OCI-LY1 (cell line): ENCODE results near the gene C16orf95.

ENCODE experiments used
- H2AFZ ChIP-seq: fragments of 200-600 bp; sonication (generic), shearing (Covaris generic); 2 replicates; pipeline ENCODE4 v1.6.0; 2014; ENCODE audit warnings: antibody characterized with exemption, mild to moderate bottlenecking, low read length
- H3F3A ChIP-seq: fragments of 200-600 bp; sonication (generic), shearing (Covaris generic); 2 replicates; pipeline ENCODE4 v1.6.0; 2014; ENCODE audit warnings: mild to moderate bottlenecking, antibody characterized with exemption, low read length, moderate library complexity; ENCODE audit not compliant: insufficient read depth
- H3K27ac ChIP-seq: fragments of 200-600 bp; sonication (generic); 2 replicates; pipeline ENCODE4 v1.5.1; 2014; ENCODE audit warnings: low read length, mixed run types, mild to moderate bottlenecking, low read depth; ENCODE audit not compliant: poor library complexity, severe bottlenecking
- H3K27me3 ChIP-seq: fragments of 200-600 bp; sonication (generic); 2 replicates; pipeline ENCODE4 v1.6.0; 2014; ENCODE audit warnings: antibody characterized with exemption, mild to moderate bottlenecking, low read length, moderate library complexity; ENCODE audit not compliant: insufficient read depth
- H3K36me3 ChIP-seq: fragments of 200-600 bp; sonication (generic); 2 replicates; pipeline ENCODE4 v1.6.1; 2014; ENCODE audit warnings: mild to moderate bottlenecking, antibody characterized with exemption, low read length, moderate library complexity, mixed read lengths; ENCODE audit not compliant: insufficient read depth
- H3K4me1 ChIP-seq: fragments of 200-600 bp; sonication (generic); 2 replicates; pipeline ENCODE4 v1.5.1; 2014; ENCODE audit warnings: mild to moderate bottlenecking, low read length, moderate library complexity; ENCODE audit not compliant: insufficient read depth, severe bottlenecking
- H3K4me2 ChIP-seq: fragments of 200-600 bp; sonication (generic), shearing (Covaris generic); 2 replicates; pipeline ENCODE4 v1.6.1; 2014; ENCODE audit warnings: low read length
- H3K4me3 ChIP-seq: fragments of 200-600 bp; sonication (generic); 2 replicates; pipeline ENCODE4 v1.5.1; 2014; ENCODE audit warnings: low read length, low read depth, mild to moderate bottlenecking, mixed read lengths; ENCODE audit not compliant: poor library complexity, severe bottlenecking
- H3K79me2 ChIP-seq: fragments of 200-600 bp; shearing (Covaris generic); 2 replicates; pipeline ENCODE4 v1.6.1; 2016; ENCODE audit warnings: mixed run types, low read length, mixed read lengths; ENCODE audit not compliant: insufficient read depth
- H3K9ac ChIP-seq: fragments of 200-600 bp; sonication (generic), shearing (Covaris generic); 2 replicates; pipeline ENCODE4 v1.6.1; 2014; ENCODE audit warnings: mild to moderate bottlenecking, low read length, mixed read lengths
- H3K9me2 ChIP-seq: fragments of 200-600 bp; sonication (generic), shearing (Covaris generic); 2 replicates; pipeline ENCODE4 v1.6.1; 2014; ENCODE audit warnings: low read depth, mild to moderate bottlenecking, low read length, mixed read lengths
- H3K9me3 ChIP-seq: fragments of 200-600 bp; shearing (Covaris generic); 2 replicates; pipeline ENCODE4 v1.6.1; 2014; ENCODE audit warnings: low read length, mixed read lengths
- H4K20me1 ChIP-seq: fragments of 200-600 bp; sonication (generic), shearing (Covaris generic); 2 replicates; pipeline ENCODE4 v1.6.0; 2016; ENCODE audit warnings: mild to moderate bottlenecking, low read length; ENCODE audit not compliant: insufficient read depth
- EZH2 ChIP-seq: fragments of 200-600 bp; sonication (generic), shearing (Covaris generic); IDR thresholded peaks from 2 replicates; pipeline ENCODE4 v1.8.0; 2017; ENCODE audit warnings: borderline replicate concordance, mixed run types, mild to moderate bottlenecking, antibody characterized with exemption, low read length, moderate library complexity, mixed read lengths
- TF ChIP-seq, protein P1 (sequence below): fragments of 200-600 bp; sonication (generic), shearing (Covaris generic); IDR thresholded peaks from 2 replicates; pipeline ENCODE4 v1.5.1; 2017; ENCODE audit warnings: mild to moderate bottlenecking, antibody characterized with exemption, low read length, moderate library complexity, mixed read lengths

C16orf95 gene

DNA sequence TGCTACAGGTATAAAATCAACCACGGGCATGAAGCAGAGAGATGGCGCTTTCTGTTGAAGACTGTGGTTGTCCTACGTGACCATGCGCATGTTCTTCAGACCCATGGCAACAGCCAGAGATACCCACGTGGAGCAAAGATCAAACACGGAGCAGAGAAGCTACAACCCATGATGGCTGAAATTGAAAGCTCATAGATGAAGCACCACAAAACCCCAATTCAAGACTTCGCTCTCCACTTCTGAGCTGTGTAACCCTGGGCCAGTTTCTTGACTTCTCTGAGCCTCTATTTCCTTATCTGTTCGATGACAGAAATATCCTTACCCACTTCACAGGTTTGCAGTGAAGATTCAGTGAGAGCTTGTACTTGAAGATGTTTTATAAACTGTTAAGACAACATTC, 49.6 kb downstream of the C16orf95 start:
- H3K4me1 ChIP-seq: no peaks in the 10 kb centered on the region
- H3K9ac ChIP-seq: no peak overlapping the region
- H3K36me3 ChIP-seq: no peaks in the 10 kb centered on the region; the same call in 1 of the 2 replicates
- H3K27me3 ChIP-seq: no peaks in the 10 kb centered on the region
- H3K9me3 ChIP-seq: 0 out of 2 replicates have a peak, but pooled peaks cover 2% of the 10 kb centered on the region
- no peak overlapping the region for H3K4me2 ChIP-seq
- no peak overlapping the region for H3K4me3 ChIP-seq
- no peak for TF ChIP-seq EZH2
- TF ChIP-seq, protein P1, sequence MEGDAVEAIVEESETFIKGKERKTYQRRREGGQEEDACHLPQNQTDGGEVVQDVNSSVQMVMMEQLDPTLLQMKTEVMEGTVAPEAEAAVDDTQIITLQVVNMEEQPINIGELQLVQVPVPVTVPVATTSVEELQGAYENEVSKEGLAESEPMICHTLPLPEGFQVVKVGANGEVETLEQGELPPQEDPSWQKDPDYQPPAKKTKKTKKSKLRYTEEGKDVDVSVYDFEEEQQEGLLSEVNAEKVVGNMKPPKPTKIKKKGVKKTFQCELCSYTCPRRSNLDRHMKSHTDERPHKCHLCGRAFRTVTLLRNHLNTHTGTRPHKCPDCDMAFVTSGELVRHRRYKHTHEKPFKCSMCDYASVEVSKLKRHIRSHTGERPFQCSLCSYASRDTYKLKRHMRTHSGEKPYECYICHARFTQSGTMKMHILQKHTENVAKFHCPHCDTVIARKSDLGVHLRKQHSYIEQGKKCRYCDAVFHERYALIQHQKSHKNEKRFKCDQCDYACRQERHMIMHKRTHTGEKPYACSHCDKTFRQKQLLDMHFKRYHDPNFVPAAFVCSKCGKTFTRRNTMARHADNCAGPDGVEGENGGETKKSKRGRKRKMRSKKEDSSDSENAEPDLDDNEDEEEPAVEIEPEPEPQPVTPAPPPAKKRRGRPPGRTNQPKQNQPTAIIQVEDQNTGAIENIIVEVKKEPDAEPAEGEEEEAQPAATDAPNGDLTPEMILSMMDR: no peak
- H3K27ac ChIP-seq: no peak overlapping the region
- H2AFZ ChIP-seq: no peak overlapping the region
- H3F3A ChIP-seq: no peaks in the 10 kb centered on the region
- H3K9me2 ChIP-seq: no peaks in the 10 kb centered on the region
- H3K79me2 ChIP-seq: no peaks in the 10 kb centered on the region
- no peaks in the 10 kb centered on the region for H4K20me1 ChIP-seq

DNA sequence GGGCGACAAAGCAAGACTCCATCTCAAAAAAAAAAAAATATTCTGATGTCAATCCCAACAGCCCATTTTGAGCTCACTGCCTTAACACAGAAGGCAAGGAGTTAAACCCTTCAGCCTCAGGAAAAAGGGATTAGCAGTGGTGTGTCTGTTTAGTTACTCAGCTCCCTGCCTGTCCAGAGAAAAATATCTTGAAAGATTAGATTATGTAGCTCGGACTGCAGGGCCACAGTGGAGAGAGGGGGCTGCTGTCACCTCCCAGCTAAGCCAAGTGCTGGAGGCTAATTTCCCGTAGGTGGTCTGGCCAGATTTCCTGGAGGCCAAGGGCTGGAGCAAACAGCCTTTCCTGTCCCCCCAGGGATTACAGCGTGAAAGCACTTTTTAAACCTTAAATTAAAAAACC, 50.3 kb downstream of the C16orf95 start:
- no peak overlapping the region for H3K4me2 ChIP-seq
- no peaks in the 10 kb centered on the region for H3K4me1 ChIP-seq
- H3K4me3 ChIP-seq: no peak overlapping the region
- no peak for TF ChIP-seq EZH2
- TF ChIP-seq, protein P1: no peak
- H2AFZ ChIP-seq: no peak overlapping the region
- no peaks in the 10 kb centered on the region for H4K20me1 ChIP-seq
- no peaks in the 10 kb centered on the region for H3K79me2 ChIP-seq
- H3K36me3 ChIP-seq: no peaks in the 10 kb centered on the region; the same call in 1 of the 2 replicates
- H3K9me2 ChIP-seq: no peaks in the 10 kb centered on the region
- H3K9me3 ChIP-seq: 0 out of 2 replicates have a peak, but pooled peaks cover 2% of the 10 kb centered on the region
- no peak overlapping the region for H3K27ac ChIP-seq
- H3K27me3 ChIP-seq: no peaks in the 10 kb centered on the region
- no peaks in the 10 kb centered on the region for H3F3A ChIP-seq
- H3K9ac ChIP-seq: no peak overlapping the region

DNA sequence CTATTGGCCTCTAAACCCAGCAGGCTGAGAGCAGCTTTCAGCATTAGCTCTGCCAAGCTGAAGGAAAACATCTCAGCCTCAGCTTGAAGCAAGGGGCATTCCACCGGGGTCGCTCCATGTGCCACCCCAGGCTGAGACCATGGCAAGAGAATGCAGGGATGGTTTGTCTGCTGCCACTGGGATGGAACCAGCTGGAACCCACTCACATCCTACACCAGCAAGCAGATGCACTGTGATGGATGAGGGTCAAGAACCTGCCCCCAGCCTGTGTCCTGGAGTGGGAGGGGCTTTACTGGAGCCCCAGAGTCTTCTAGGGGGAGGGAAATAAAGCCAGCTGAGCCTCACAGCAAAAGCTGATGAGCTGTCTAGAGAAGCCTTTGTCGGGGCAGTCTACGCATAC, 51.9 kb downstream of the C16orf95 start:
- Histone ChIP-seq H3K79me2 (no peaks in the 10 kb centered on the region), H3K9me2 (no peaks in the 10 kb centered on the region), H3K27me3 (peaks cover 4% of the 10 kb centered on the region; the same call in 1 of the 2 replicates), H3K4me2 (no peak overlapping the region), H3F3A (no peaks in the 10 kb centered on the region), H2AFZ (no peak overlapping the region), H3K36me3 (no peaks in the 10 kb centered on the region; the same call in 1 of the 2 replicates), H3K27ac (no peak overlapping the region), H3K9ac (no peak overlapping the region), H3K4me3 (no peak overlapping the region), H3K9me3 (0 out of 2 replicates have a peak, but pooled peaks cover 5% of the 10 kb centered on the region), H4K20me1 (no peaks in the 10 kb centered on the region), H3K4me1 (no peaks in the 10 kb centered on the region)
- TF ChIP-seq, protein P1: no peak
